NT2/D1 (cell line): ENCODE measurements around the gene EPN2.

Experiments
- YY1 ChIP-seq: IDR thresholded peaks from 2 replicates; pipeline ENCODE4 v1.6.1; 2011; ENCODE audit not compliant: insufficient read length, insufficient read depth
- ZNF274 ChIP-seq: IDR thresholded peaks from 2 replicates; pipeline ENCODE4 v1.6.1; 2011; ENCODE audit warnings: mild to moderate bottlenecking, low read depth, low read length

DNA sequence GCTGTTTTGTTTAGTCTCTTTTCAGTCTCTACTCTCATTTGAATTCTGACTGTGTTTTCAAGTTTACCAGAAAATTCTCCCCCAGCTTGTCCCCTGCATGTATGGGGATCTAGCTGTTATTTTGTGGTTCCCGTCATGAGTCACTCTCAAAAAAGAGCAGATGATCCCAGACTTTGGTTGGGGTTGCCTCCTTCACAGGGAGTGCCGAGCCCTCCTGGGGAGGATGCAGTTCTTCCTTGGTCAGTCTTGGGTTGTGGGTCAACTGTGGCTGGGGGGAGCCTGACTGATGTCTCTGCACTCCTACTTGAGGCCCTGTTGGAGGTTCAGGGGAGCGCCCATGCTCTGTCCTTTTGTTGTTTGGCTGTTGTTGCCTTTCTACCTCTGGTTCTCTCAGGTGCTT lies 37.7 kb downstream of the EPN2 start:
- TF ChIP-seq YY1, result no peak
- TF ChIP-seq ZNF274, result no peak
